Nucleus accumbens (tissue), 56 donors: Measurements from ENCODE around the gene GNGT1.
"Not testable (repeated sequence)": the region's sequence is repeated elsewhere in the genome, so short reads cannot be mapped to it uniquely, and the experiment has no call there.

Experiments used
- DNase-seq, 56 donors: peaks; one replicate each; lab custom pipeline; 2025; lab: John Stamatoyannopoulos, UW

The GNGT1 gene

DNA sequence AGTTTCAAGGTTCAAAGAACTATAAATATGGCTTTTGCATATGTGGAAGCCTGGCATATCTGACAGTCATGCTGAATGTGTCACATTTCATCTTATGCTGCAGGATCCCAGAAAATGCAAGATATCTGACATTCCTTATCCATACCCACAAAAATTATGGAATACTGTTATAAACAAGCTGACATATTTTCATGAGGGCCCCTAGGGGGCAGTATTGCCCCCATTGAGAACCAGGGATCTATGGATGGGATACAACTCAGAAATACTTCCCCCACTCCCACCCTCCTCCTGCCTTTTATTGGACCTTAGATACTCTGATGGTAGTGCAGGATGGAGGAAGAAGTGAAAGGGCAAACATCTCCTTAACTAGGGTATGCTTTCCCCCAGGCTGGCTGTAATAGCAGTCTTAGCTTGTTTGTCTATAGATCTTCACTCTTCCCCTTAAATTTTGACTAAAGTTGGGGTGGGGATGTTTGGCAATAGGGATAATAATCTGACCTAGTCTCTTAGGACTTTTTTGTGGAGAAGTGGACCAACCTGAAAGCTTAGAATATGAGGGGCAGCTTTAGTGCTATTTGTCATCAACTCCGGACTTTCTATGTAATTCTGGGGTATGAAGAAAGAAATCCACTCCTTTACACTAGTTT, 3.5 kb upstream of the GNGT1 start:
- DNase-seq = peak in 1 of 56 donors; percentile 3

DNA sequence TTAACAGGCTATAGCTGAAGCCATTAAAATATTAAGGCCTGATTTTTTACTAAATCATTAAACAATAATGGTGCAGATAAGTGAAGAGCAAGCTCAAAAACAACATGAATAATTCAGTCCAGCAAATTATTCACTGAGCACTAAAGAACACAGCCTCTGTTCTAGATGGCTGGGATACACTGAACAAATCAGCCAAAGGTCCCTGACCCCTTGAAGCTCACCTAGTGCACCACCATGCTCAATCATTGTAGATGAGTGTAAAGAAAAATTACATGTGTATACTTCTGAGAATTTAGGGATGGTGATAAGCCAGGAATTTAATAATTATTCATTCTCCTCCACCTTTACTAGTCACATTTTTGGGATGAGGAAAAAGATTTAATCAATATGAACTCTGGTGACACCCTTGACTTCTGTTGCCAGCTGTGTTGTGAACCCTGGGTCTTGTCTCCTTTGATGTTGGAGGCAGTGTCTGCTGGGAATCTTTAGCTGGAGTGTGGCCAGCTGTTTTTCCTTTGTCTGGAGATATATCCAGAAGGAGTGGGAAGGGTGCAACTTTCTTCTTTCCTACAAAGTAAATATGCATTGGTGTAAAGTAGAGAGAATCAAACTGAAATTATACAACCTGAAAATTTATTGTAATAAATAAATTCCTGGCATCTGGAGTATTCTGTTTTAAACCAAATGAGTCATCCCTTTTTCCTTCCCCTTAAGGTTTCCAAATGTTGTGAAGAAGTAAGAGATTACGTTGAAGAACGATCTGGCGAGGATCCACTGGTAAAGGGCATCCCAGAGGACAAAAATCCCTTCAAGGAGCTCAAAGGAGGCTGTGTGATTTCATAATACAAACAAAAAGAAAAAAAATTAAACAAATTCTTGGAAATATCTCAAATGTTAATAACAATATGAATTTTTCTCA, 4.0 kb downstream of the GNGT1 start:
- DNase-seq = no peak

DNA sequence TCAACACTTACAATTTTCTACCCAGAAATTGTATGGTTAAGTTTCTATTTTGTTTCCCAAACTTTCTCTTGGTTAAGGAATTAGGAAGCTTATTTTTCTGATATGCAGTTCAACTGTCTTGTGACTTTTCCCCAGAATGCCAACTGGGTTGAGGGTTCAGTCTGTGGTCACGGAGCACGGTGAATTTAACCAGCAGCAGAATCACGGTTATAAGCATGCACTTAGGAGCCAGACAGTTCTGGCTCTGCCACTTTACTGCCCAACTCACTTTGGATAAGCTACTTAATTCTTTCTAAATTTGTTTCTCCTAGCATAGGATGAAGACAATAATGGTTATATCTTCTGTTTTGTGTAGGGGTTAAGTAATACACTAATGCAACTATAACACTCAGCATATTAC, 4.9 kb downstream of the GNGT1 start:
- not testable (repeated sequence) for DNase-seq

DNA sequence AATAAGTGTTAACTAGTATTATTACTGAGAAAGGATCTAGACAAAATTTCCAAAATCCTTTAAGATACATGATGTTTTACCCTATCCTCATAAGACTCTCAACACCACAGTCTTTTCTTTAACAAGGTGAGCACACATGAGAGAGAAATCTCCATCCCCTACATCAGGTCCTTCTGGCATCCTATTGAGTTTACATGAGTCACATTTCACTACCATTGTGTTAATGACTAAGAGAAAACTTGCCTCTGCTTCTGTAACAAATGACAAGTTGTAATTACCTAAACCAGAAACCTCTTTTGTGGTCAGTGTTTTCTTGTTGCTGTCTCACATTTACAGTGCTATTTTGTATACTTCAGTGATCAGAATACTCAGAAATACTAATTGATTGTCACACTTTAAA, 5.3 kb downstream of the GNGT1 start:
- DNase-seq = not testable (repeated sequence)

DNA sequence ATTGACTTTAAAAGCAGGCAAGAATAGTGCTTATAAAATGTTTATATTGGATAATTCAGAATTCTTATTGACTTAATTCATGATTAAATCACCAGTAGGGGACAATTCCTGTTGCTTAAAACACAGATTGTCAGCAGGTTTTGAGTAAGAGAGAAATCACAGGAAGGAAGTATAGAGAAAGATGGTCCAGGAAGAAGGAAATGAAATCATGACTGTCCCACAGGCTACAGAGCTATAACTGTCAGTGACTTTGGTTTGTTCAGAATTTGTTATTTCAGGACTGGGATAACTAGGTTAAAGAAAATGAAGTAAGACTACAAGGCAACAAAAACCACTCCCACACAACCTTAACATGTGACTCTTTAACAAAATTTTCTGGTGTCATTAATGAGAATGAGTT, 6.8 kb downstream of the GNGT1 start:
- no peak for DNase-seq

DNA sequence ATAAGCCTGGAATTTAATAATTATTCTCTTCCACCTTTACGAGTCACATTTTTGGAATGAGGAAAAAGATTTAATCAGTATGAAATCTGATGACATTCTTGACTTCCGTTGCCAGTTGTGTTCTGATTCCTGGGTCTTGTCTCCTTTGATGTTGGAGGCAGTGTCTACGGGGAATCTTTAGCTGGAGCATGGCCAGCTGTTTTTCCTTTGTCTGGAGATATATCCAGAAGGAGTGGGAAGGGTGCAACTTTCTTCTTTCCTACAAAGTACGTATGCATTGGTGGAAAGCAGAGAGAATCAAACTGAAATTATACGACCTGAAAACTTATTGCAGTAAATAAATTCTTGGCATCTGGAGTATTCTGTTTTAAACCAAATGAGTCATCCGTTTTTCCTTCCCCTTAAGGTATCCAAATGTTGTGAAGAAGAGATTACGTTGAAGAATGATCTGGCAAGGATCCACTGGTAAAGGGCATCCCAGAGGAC, 8.3 kb downstream of the GNGT1 start:
- no peak for DNase-seq

- DNase-seq = not testable (repeated sequence)
These were observed 9.0 kb downstream of the GNGT1 start for GRCh38 chr7:93915206-93915842.

DNA sequence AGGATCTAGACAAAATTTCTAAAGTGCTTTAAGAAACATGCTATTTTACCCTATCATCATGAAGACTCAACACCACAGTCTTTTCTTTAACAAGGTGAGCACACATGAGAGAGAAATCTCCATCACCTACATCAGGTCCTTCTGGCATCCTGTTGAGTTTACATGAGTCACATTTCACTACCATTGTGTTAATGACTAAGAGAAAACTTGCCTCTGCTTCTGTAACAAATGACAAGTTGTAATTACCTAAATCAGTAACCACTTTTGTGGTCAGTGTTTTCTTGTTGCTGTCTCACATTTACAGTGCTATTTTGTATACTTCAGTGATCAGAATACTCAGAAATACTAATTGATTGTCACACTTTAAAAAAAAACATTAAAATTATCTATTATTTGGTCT, 9.5 kb downstream of the GNGT1 start:
- DNase-seq = not testable (repeated sequence)

DNA sequence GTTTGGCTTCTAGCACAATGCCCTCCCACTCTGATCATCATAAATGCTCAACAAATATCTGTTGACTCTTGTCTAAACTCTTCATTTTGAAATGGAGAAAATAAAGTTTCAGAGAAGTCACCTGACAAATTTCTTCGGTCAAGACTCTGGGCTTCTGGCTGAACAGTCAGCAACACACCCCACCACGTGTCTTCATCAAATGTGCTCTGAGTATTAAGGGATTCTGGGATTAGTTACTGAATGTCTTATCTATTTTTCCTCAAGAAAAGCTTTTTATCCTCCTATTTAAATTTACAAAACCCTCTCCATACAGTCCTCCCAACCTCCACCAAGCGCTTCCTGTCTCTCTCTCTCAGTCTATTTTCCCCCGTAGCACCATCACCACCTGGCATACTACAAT, 9.9 kb downstream of the GNGT1 start:
- DNase-seq = not testable (repeated sequence)

GRCh38 chr7:93920496-93921182, 14.3 kb downstream of the GNGT1 start:
- DNase-seq = no peak

GRCh38 chr7:93921186-93921585, 14.8 kb downstream of the GNGT1 start:
- DNase-seq = no peak

DNA sequence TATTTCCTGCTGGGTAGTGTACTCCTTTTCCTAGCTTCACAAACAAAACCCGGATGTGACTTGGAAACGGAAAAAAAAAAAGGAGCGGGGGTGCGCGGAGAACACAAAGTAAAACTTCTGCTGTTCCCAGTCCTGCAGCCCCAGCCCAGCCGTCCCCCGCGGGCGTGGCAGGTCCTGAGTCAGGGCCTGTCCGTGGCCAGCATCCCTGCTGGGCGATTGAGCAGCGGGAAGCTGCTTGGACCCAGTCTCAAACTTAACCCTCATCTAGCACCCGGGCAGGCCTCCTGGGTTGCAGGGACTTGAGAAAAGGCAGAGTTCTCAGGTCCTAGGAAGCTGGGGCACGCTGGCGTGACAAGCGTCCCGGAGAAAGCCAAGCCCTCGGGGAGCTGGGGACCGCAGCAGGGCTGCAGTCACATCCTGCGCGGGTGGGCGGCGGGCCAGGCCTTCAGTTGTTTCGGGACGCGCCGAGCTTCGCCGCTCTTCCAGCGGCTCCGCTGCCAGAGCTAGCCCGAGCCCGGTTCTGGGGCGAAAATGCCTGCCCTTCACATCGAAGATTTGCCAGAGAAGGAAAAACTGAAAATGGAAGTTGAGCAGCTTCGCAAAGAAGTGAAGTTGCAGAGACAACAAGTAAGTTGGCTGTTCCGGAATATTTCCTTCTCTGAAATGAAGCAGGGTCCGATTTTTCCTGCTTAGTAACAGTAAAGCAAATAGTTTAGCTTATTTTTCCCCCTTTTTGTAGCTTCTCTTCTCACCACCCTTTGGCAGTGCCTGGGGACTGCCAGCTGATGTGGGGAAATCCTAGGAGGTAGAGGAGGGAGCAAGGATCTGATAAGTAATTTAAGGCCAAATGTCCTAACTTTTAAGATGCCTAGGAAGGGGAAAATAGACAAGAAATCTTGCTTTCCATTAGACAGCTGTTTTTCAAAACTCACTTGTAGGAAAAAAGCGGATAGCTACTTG, 15.5 kb downstream of the GNGT1 start, which contains the start of gene GNG11:
TSS of gene GNG11 (plus strand) at position 129 of the 960 bp plus-strand sequence. CDS start at position 532, 403 bp downstream.
- peak in 49 of 56 donors; percentile 1 to 61 (median 24) for DNase-seq

- DNase-seq = no peak
These were observed 16.9 kb downstream of the GNGT1 start for GRCh38 chr7:93923296-93923695.

DNA sequence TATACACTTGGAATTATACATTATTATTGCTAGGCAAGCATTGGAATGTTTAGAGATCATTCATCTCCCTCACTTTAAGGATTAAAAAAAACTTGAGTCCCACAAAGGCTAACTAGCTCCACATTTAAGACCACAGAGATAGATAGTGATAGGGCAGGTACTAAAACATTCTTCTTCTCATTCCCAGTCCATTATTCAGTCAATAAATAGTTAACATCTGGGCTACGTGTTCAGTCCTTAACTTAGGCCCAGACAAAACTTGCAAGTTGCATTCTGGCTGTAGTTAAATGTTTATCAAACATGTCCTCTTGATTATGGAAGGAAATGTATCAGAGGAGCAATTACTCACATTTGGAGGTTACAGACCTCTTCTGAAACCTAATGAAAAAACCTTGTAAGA, 17.6 kb downstream of the GNGT1 start:
- no peak for DNase-seq

DNA sequence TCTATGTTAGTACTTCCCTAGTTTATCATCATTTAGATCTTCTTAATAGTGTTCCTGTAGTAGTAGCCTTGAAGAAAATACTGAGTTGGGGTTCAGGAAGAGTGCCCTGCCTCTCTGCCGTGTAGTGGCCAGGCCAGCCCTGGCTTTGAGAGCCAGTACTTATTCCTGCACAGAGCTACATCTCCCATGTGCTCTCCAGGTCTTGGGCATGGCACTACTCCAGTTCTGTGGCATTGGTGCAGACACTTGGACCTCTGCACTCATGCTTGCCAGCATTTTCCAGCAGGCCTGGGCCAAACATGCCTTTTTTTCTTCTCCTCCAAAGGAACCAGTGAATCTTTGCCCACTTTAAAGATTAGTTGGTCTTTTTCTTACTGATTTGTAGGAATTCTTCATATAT, 20.4 kb downstream of the GNGT1 start:
- DNase-seq = no peak

DNA sequence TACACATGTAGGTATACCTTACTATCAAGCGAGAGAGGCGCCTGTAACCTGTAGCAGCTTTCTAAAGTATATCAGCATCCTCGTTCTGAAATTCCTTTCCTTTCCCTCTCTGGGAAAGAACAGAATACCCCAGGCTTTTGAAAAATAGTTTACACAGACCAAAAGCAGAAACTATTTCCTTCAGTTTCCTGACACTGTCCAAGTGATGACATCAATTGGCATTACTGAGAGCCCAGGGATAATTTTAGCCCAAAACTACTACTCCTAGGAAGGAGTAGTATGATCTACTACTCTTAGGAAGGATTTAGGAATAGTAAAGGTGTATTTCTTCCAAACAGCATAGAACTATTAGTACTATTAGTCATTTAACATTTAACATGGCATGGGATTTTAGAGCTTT, 21.2 kb downstream of the GNGT1 start:
- no peak for DNase-seq

DNA sequence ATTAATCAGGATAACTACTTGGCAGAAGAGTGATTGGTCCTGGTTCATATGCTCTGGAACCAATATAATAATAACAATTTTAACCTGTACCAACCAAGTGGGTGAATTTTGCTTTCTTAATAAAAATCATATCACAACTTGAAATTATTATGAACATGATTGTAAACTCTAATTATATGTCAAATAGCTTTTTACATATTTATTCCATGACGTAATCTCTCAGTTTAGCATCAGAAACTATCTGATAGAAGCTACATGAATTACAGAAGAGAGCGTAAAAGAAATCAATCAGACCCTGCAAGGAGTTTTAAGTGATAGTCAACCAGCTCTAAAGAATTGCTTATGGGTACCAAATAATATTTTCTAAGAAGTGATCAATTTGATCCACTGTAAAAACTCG, 25.3 kb downstream of the GNGT1 start:
- no peak for DNase-seq

DNA sequence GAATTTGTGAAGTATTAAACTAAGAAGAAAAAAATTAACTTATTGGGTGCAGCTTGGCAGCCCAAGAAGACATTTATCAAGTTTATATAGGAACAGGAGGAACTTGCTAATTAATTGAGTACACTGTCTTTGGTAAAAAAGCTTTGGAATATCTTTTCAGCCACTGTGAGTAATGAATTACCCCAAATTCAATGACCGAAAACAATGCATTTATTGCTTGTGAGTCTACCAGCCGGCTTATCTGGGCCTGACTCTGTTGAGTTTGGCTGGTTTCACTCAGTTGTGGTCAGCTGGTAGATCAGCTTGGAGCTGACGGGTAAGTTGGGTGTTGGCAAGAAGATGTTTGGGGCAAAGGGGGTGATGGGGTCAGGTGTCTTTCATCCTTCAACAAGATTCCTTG, 26.8 kb downstream of the GNGT1 start:
- DNase-seq = no peak

- DNase-seq = no peak
These were observed 28.7 kb downstream of the GNGT1 start for GRCh38 chr7:93935102-93935501.
